ENCODE measurements around the gene CNTFR. TPM values are rescaled to one million over a fixed set of nuclear protein-coding genes. Genes with fewer than 3 reads are reported as not detected.

Gene CNTFR
- total and polyA plus RNA-seq, 2 donors (not counting 1 experiment from before 2014, with no cell fraction given), result not detected

DNA sequence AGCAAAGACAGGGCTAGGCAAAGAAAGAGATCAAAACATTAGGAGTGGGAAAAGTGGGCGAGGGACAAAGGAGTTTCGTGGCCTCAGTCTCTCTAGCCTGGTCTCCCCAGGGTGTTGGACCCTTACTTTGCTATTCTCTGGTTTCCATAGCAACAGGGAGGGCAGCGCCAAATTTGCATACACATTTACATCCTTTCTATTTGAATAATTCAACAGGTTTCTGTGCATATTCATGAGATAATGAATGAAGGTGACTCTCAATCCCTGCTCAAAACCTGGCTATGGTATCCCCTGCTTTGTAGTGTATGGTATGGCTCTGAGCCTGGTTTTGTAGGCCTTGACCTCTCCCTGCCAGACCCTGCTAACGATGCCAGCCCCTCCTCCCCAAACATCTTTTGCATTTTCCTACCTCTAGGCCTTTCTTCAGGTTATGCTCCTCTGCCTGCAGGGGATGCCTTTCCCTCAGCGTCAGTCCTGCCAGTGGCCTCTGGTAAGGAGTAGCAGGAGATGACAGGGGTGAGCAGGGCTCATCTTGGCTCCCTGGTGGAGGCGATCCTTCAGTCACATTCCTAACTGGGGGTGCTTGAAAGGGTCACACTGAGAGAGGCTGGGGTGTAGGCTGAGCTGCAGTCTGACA, 12.5 kb upstream of the CNTFR start:
- H3K27me3 Mint-ChIP-seq, result peaks cover 23% of the 10 kb centered on the region

DNA sequence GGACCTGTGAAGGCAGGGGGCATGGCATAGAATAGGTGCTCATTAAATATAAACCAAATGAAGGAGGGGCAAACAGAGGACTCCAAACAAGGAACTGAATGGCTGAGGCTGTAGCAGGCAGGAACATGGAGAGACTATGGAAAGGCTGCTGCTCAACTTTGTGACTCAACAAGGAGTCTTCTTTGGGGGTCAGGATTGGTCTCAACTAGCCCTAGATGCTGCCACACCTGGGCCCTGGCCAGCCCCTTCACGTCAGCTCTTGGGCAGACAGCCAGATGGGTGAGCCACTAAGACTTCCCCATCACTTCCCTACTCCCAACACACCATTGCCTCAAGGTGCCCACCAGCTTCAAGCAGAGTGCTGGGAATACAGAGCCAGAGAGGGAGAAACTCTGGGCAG, 11.4 kb upstream of the CNTFR start:
- peaks cover 31% of the 10 kb centered on the region for H3K27me3 Mint-ChIP-seq
- intact Hi-C loops (cut with micrococcal nuclease), result no loop called here
- Histone ChIP-seq H3K4me2 (replicated peaks; ENCODE audit: low read depth, low read length, poor library complexity, severe bottlenecking) (no peak overlapping the region), H3K4me3 (ENCODE audit: control extremely low read depth in 1 of 5, extremely low read depth in 1 of 5, insufficient read depth in 1 of 5, low read depth in 2 of 5, low read length in 4 of 5) (no peak overlapping the region), H3K27me3 (replicated peaks in 1 of 4; ENCODE audit: control extremely low read depth in 1 of 4, control insufficient read depth in 3 of 4, insufficient read depth in 4 of 4, low read length in 3 of 4) (peaks cover 0 to 20% (median 3%) of the 10 kb centered on the region in 4 experiments), H3K27ac (ENCODE audit: low read length in 2 of 2) (no peak overlapping the region), H3K79me2 (ENCODE audit: control insufficient read depth, insufficient read depth, low read length) (no peaks in the 10 kb centered on the region), H4K20me1 (ENCODE audit: control insufficient read depth, insufficient read depth, low read length, poor library complexity, severe bottlenecking) (no peaks in the 10 kb centered on the region), H3K4me1 (ENCODE audit: control insufficient read depth in 2 of 2, insufficient read depth in 2 of 2, low read length in 2 of 2) (no peaks in the 10 kb centered on the region), H3K9me3 (ENCODE audit: control extremely low read depth in 1 of 3, control insufficient read depth in 2 of 3, insufficient read depth in 1 of 3, low read length in 2 of 3) (no peaks in the 10 kb centered on the region), H3K36me3 (replicated peaks in 1 of 2; ENCODE audit: control extremely low read depth in 1 of 2, control insufficient read depth in 1 of 2, extremely low read depth in 1 of 2, insufficient read depth in 2 of 2, low read length in 1 of 2) (no peaks in the 10 kb centered on the region), H3K9ac (ENCODE audit: low read length) (no peak overlapping the region), H2AFZ (ENCODE audit: insufficient read depth, low read depth, low read length, poor library complexity, severe bottlenecking) (no peak overlapping the region)
- CTCF ChIA-PET, result interaction anchor here (0.9 to 1.3 kb wide), 5 partner anchors 9 to 267 kb away, joined by 3 to 6 read pairs (median 4); no protein-coding TSS in a partner anchor
- 14% methylated on average over 1 of the region's 1 CpG for WGBS (ENCODE audit: insufficient coverage)
- no peaks in the 10 kb centered on the region for H3K9me3 Mint-ChIP-seq (ENCODE audit: insufficient read depth)
- no peaks in the 10 kb centered on the region for H3K4me1 Mint-ChIP-seq
- H3K27ac Mint-ChIP-seq, result no peak overlapping the region
- DNase-seq (no peak), ATAC-seq (ENCODE audit: low read depth) (no peak)
- POLR2A ChIA-PET, result no interaction called here
- H3K4me3 Mint-ChIP-seq, result no peak overlapping the region
- TF ChIP-seq, protein P1, sequence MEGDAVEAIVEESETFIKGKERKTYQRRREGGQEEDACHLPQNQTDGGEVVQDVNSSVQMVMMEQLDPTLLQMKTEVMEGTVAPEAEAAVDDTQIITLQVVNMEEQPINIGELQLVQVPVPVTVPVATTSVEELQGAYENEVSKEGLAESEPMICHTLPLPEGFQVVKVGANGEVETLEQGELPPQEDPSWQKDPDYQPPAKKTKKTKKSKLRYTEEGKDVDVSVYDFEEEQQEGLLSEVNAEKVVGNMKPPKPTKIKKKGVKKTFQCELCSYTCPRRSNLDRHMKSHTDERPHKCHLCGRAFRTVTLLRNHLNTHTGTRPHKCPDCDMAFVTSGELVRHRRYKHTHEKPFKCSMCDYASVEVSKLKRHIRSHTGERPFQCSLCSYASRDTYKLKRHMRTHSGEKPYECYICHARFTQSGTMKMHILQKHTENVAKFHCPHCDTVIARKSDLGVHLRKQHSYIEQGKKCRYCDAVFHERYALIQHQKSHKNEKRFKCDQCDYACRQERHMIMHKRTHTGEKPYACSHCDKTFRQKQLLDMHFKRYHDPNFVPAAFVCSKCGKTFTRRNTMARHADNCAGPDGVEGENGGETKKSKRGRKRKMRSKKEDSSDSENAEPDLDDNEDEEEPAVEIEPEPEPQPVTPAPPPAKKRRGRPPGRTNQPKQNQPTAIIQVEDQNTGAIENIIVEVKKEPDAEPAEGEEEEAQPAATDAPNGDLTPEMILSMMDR (IDR thresholded peaks at IDR 0.05), result no peak
- TF ChIP-seq EZH2 (IDR thresholded peaks at IDR 0.05; ENCODE audit: borderline replicate concordance, insufficient read depth, low read depth, low read length, poor library complexity, severe bottlenecking), result no peak

More for the DNA sequence above, 12.5 kb upstream of the CNTFR start:
- Mint-ChIP-seq H3K4me3 (no peak overlapping the region), H3K27ac (no peak overlapping the region), H3K9me3 (ENCODE audit: insufficient read depth) (no peaks in the 10 kb centered on the region), H3K4me1 (no peaks in the 10 kb centered on the region)
- Histone ChIP-seq H3K27ac (ENCODE audit: low read length in 2 of 2) (no peak overlapping the region), H3K27me3 (replicated peaks in 1 of 4; ENCODE audit: control extremely low read depth in 1 of 4, control insufficient read depth in 3 of 4, insufficient read depth in 4 of 4, low read length in 3 of 4) (peaks cover 0 to 11% (median under 1%) of the 10 kb centered on the region in 4 experiments), H3K79me2 (ENCODE audit: control insufficient read depth, insufficient read depth, low read length) (no peaks in the 10 kb centered on the region), H3K36me3 (replicated peaks in 1 of 2; ENCODE audit: control extremely low read depth in 1 of 2, control insufficient read depth in 1 of 2, extremely low read depth in 1 of 2, insufficient read depth in 2 of 2, low read length in 1 of 2) (no peaks in the 10 kb centered on the region), H3K9ac (ENCODE audit: low read length) (no peak overlapping the region), H3K4me2 (replicated peaks; ENCODE audit: low read depth, low read length, poor library complexity, severe bottlenecking) (no peak overlapping the region), H3K4me3 (ENCODE audit: control extremely low read depth in 1 of 5, extremely low read depth in 1 of 5, insufficient read depth in 1 of 5, low read depth in 2 of 5, low read length in 4 of 5) (no peak overlapping the region), H3K4me1 (ENCODE audit: control insufficient read depth in 2 of 2, insufficient read depth in 2 of 2, low read length in 2 of 2) (no peaks in the 10 kb centered on the region), H2AFZ (ENCODE audit: insufficient read depth, low read depth, low read length, poor library complexity, severe bottlenecking) (no peak overlapping the region), H3K9me3 (ENCODE audit: control extremely low read depth in 1 of 3, control insufficient read depth in 2 of 3, insufficient read depth in 1 of 3, low read length in 2 of 3) (no peaks in the 10 kb centered on the region), H4K20me1 (ENCODE audit: control insufficient read depth, insufficient read depth, low read length, poor library complexity, severe bottlenecking) (no peaks in the 10 kb centered on the region)
- ChIA-PET CTCF (interaction anchor here (0.7 to 5.5 kb wide), 5 partner anchors 10 to 198 kb away, joined by 3 to 75 read pairs (median 3); partner anchors contain the start of genes GALT, RPP25L and SIGMAR1), POLR2A (no interaction called here)
- 89% methylated on average over 3 of the region's 6 CpGs for WGBS (ENCODE audit: insufficient coverage)
- intact Hi-C loops (cut with micrococcal nuclease), result no loop called here
- TF ChIP-seq, protein P1 (IDR thresholded peaks at IDR 0.05), result no peak
- TF ChIP-seq EZH2 (IDR thresholded peaks at IDR 0.05; ENCODE audit: borderline replicate concordance, insufficient read depth, low read depth, low read length, poor library complexity, severe bottlenecking), result no peak
- ATAC-seq (ENCODE audit: low read depth) (no peak), DNase-seq (no peak)

Measured in B cell (primary cell).